Trophoblast cell (in vitro differentiated cells and primary cell): ENCODE results near the gene ECM2.

Experiments used
- DNase-seq, 2 donors: peaks; one replicate each; pipeline ENCODE4 v3.0.0-alpha.2; 2016
- H2AFZ ChIP-seq: 2 replicates; pipeline ENCODE4 v1.6.1; 2013; ENCODE audit warnings: low read length, moderate library complexity, mild to moderate bottlenecking; ENCODE audit not compliant: insufficient read depth, poor library complexity
- H2AK5ac ChIP-seq: 2 replicates; pipeline ENCODE4 v1.6.1; 2013; ENCODE audit warnings: mild to moderate bottlenecking, low read length
- H2BK120ac ChIP-seq: 2 replicates; pipeline ENCODE4 v1.6.1; 2013; ENCODE audit warnings: low read length, mild to moderate bottlenecking, moderate library complexity; ENCODE audit not compliant: insufficient read depth, poor library complexity
- H2BK12ac ChIP-seq: 2 replicates; pipeline ENCODE4 v1.6.1; 2013; ENCODE audit warnings: mild to moderate bottlenecking, low read length, moderate library complexity
- H2BK5ac ChIP-seq: 2 replicates; pipeline ENCODE4 v1.6.1; 2013; ENCODE audit warnings: low read length, low read depth, moderate library complexity, mild to moderate bottlenecking; ENCODE audit not compliant: poor library complexity
- H3K14ac ChIP-seq: 2 replicates; pipeline ENCODE4 v1.6.1; 2013; ENCODE audit warnings: mild to moderate bottlenecking, low read length
- H3K18ac ChIP-seq: 2 replicates; pipeline ENCODE4 v1.6.1; 2013; ENCODE audit warnings: mild to moderate bottlenecking, low read length
- H3K23ac ChIP-seq: 2 replicates; pipeline ENCODE4 v1.6.1; 2013; ENCODE audit warnings: low read length
- H3K27ac ChIP-seq: 2 replicates; pipeline ENCODE4 v1.5.1; 2013; ENCODE audit warnings: low read depth, mild to moderate bottlenecking, inconsistent platforms, low read length, moderate library complexity
- H3K27me3 ChIP-seq: 2 replicates; pipeline ENCODE4 v1.6.1; 2013; ENCODE audit warnings: inconsistent platforms, mild to moderate bottlenecking, low read length, moderate library complexity; ENCODE audit not compliant: insufficient read depth
- H3K36me3 ChIP-seq, 2 experiments: 1 replicate in 1 of 2; 2 replicates in 1 of 2; pipeline ENCODE4 v1.6.1; 2013; ENCODE audit warnings: low read length in 2 of 2, mild to moderate bottlenecking in 2 of 2, moderate library complexity in 1 of 2; ENCODE audit not compliant: insufficient read depth in 2 of 2, control insufficient read depth in 1 of 2
- H3K4ac ChIP-seq: 2 replicates; pipeline ENCODE4 v1.6.1; 2013; ENCODE audit warnings: low read depth, mild to moderate bottlenecking, low read length, moderate library complexity
- H3K4me1 ChIP-seq, 2 experiments: 1 replicate in 1 of 2; 2 replicates in 1 of 2; pipeline ENCODE4 v1.6.1; 2013; ENCODE audit warnings: low read length in 2 of 2, mild to moderate bottlenecking in 2 of 2, moderate library complexity in 1 of 2; ENCODE audit not compliant: insufficient read depth in 2 of 2, control insufficient read depth in 1 of 2
- H3K4me2 ChIP-seq: 2 replicates; pipeline ENCODE4 v1.6.1; 2013; ENCODE audit warnings: inconsistent platforms, mild to moderate bottlenecking, low read length, moderate library complexity
- H3K4me3 ChIP-seq: 2 replicates; pipeline ENCODE4 v1.5.1; 2013; ENCODE audit warnings: mild to moderate bottlenecking, low read depth, low read length, inconsistent platforms
- H3K79me1 ChIP-seq: one replicate; pipeline ENCODE4 v1.6.1; 2013; ENCODE audit warnings: low read length
- H3K79me2 ChIP-seq: 2 replicates; pipeline ENCODE4 v1.6.1; 2013; ENCODE audit warnings: low read length, mild to moderate bottlenecking; ENCODE audit not compliant: control insufficient read depth, insufficient read depth, poor library complexity
- H3K9ac ChIP-seq: 2 replicates; pipeline ENCODE4 v1.6.1; 2013; ENCODE audit warnings: mild to moderate bottlenecking, low read length
- H3K9me3 ChIP-seq: 2 replicates; pipeline ENCODE4 v1.6.1; 2013; ENCODE audit warnings: low read depth, mild to moderate bottlenecking, control low read depth, inconsistent platforms, low read length; ENCODE audit not compliant: insufficient read depth
- H4K12ac ChIP-seq: 2 replicates; pipeline ENCODE4 v1.6.1; 2013; ENCODE audit warnings: low read depth, mild to moderate bottlenecking, low read length, moderate library complexity
- H4K8ac ChIP-seq: 2 replicates; pipeline ENCODE4 v1.6.1; 2013; ENCODE audit warnings: low read depth, mild to moderate bottlenecking, low read length, moderate library complexity
- H4K91ac ChIP-seq: one replicate; pipeline ENCODE4 v1.6.1; 2013; ENCODE audit warnings: low read depth, mild to moderate bottlenecking, low read length, moderate library complexity
- WGBS: extraction: QIAGEN DNeasy Blood & Tissue Kit; methylation state at CpG from one replicate; pipeline ENCODE4 v1.1.7; 2013; ENCODE audit warnings: missing lambda C conversion rate; ENCODE audit not compliant: insufficient read length, insufficient coverage; ENCODE audit errors: extremely low coverage; 5-methylcytosine and 5-hydroxymethylcytosine counted together

Gene ECM2

DNA sequence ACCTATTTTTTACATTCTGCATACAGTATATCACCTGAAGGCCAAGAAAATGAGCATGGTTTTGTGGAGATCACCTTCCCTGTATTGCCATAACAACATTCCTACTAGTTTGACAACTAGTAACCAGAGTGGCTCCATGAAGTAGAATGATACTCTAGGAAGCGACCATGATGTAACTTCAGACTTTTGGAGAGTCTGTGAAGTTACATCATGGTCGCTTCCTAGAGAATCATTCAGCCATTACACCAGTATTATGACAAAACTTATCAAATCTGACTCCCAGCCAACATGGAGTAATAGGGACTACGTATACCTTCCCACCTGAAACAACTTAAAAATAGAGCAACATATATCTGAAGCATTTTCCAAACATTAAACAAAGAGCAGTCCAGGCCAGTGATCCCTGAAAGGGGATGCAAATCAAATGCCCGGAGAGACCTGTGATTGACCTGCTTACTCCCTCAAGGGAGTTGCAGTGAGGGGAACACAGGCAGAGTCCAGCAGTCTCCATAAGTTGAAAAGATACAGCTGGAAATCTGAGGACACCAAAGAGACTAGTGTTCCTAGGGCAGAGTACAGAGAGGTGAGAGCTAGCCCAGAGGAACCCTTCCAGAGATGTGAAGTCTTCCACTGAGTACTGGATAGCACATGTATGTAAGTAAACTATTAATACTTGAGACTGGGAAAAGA lies 7.8 kb downstream of the ECM2 start:
- Histone ChIP-seq H3K18ac (no peak overlapping the region), H3K27me3 (no peaks in the 10 kb centered on the region), H4K12ac (no peak overlapping the region), H3K9me3 (no peaks in the 10 kb centered on the region), H3K27ac (no peak overlapping the region), H3K4me2 (no peak overlapping the region), H3K4ac (no peak overlapping the region), H3K79me2 (no peaks in the 10 kb centered on the region), H3K4me1 (no peaks in the 10 kb centered on the region), H3K9ac (no peak overlapping the region), H4K8ac (no peak overlapping the region), H2AK5ac (no peak overlapping the region), H3K23ac (no peak overlapping the region), H2BK12ac (no peak overlapping the region), H3K79me1 (no peaks in the 10 kb centered on the region), H2BK5ac (no peak overlapping the region), H4K91ac (no peak overlapping the region), H2BK120ac (no peak overlapping the region), H3K14ac (no peak overlapping the region), H3K4me3 (no peak overlapping the region), H2AFZ (no peak overlapping the region), H3K36me3 (no peaks in the 10 kb centered on the region)
- DNase-seq: no peak
- no CpG with 5 or more reads among the region's 4 CpGs for WGBS

- WGBS: no CpG with 5 or more reads among the region's 2 CpGs
- H3K9ac ChIP-seq: no peak overlapping the region
- no peak overlapping the region for H2AK5ac ChIP-seq
- no peaks in the 10 kb centered on the region for H3K27me3 ChIP-seq
- H3K4me1 ChIP-seq: no peaks in the 10 kb centered on the region
- H3K18ac ChIP-seq: no peak overlapping the region
- H2BK120ac ChIP-seq: no peak overlapping the region
- H3K79me1 ChIP-seq: no peaks in the 10 kb centered on the region
- no peak overlapping the region for H3K14ac ChIP-seq
- no peak overlapping the region for H3K23ac ChIP-seq
- H3K9me3 ChIP-seq: no peaks in the 10 kb centered on the region
- no peak overlapping the region for H4K91ac ChIP-seq
- no peak overlapping the region for H2BK5ac ChIP-seq
- H4K12ac ChIP-seq: no peak overlapping the region
- DNase-seq: no peak
- H3K4me3 ChIP-seq: no peak overlapping the region
- no peak overlapping the region for H3K4ac ChIP-seq
- H2BK12ac ChIP-seq: no peak overlapping the region
- H3K27ac ChIP-seq: no peak overlapping the region
- no peak overlapping the region for H4K8ac ChIP-seq
- H3K79me2 ChIP-seq: no peaks in the 10 kb centered on the region
- H3K36me3 ChIP-seq: no peaks in the 10 kb centered on the region
- H2AFZ ChIP-seq: no peak overlapping the region
- no peak overlapping the region for H3K4me2 ChIP-seq
These were observed 8.4 kb downstream of the ECM2 start for GRCh38 chr9:92527291-92527828.

DNA sequence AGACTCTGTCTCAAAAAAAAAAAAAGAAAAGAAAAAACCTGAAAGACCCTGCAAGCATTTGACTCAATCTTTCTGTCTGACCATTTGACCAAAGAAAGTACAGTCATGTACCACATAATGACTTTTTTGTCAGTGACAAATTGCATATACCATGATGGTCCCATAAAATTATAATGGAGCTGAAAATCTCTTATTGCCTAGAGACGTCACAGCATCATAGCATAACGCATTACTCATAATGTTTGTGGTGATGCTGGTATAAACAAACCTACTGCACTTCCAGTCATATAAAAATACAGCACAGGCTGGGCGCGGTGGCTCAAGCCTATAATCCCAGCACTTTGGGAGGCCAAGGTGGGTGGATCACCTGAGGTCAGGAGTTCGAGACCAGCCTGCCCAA lies 10.5 kb downstream of the ECM2 start:
- H2AK5ac ChIP-seq: no peak overlapping the region
- no peak overlapping the region for H3K9ac ChIP-seq
- no peaks in the 10 kb centered on the region for H3K9me3 ChIP-seq
- no peak overlapping the region for H4K8ac ChIP-seq
- no peaks in the 10 kb centered on the region for H3K36me3 ChIP-seq
- no peak overlapping the region for H3K27ac ChIP-seq
- H3K14ac ChIP-seq: no peak overlapping the region
- no peak overlapping the region for H2BK5ac ChIP-seq
- H3K23ac ChIP-seq: no peak overlapping the region
- DNase-seq: peak; percentile 79 to 88
- no peaks in the 10 kb centered on the region for H3K27me3 ChIP-seq
- H3K4me2 ChIP-seq: no peak overlapping the region
- no peak overlapping the region for H2BK120ac ChIP-seq
- H3K79me1 ChIP-seq: no peaks in the 10 kb centered on the region
- no peak overlapping the region for H3K4ac ChIP-seq
- no peak overlapping the region for H2BK12ac ChIP-seq
- H4K12ac ChIP-seq: no peak overlapping the region
- H2AFZ ChIP-seq: no peak overlapping the region
- H3K18ac ChIP-seq: no peak overlapping the region
- H3K4me3 ChIP-seq: no peak overlapping the region
- no peaks in the 10 kb centered on the region for H3K4me1 ChIP-seq
- no peak overlapping the region for H4K91ac ChIP-seq
- no peaks in the 10 kb centered on the region for H3K79me2 ChIP-seq
- no CpG with 5 or more reads among the region's 5 CpGs for WGBS

DNA sequence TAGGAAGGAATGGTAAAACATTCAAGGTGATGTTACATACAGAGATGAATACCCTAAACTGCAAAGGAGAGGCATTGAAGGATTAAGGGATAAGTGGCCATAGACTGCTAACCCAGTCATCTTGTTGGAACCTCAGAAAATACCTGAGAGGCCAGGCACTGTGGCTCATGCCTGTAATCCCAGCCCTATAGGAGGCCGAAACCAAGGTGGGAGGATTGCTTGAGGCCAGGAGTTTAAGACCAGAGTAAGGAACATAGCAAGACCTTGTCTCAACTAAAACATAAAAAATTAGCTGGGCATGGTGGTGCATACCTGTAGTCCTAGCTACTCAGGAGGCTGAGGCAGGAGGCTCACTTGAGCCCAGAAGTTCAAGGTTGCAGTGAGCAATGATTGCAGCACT lies 10.9 kb downstream of the ECM2 start:
- no peaks in the 10 kb centered on the region for H3K36me3 ChIP-seq
- no peak overlapping the region for H3K23ac ChIP-seq
- no peak overlapping the region for H4K12ac ChIP-seq
- H3K4me3 ChIP-seq: no peak overlapping the region
- no peak overlapping the region for H3K4me2 ChIP-seq
- no peak overlapping the region for H4K8ac ChIP-seq
- H3K79me2 ChIP-seq: no peaks in the 10 kb centered on the region
- DNase-seq: peak; percentile 77 to 85
- H3K14ac ChIP-seq: no peak overlapping the region
- H3K79me1 ChIP-seq: no peaks in the 10 kb centered on the region
- H2BK5ac ChIP-seq: no peak overlapping the region
- WGBS: no CpG with 5 or more reads among the region's 1 CpG
- no peak overlapping the region for H2AFZ ChIP-seq
- H2BK120ac ChIP-seq: no peak overlapping the region
- no peak overlapping the region for H3K9ac ChIP-seq
- no peak overlapping the region for H2AK5ac ChIP-seq
- no peaks in the 10 kb centered on the region for H3K27me3 ChIP-seq
- no peaks in the 10 kb centered on the region for H3K9me3 ChIP-seq
- H2BK12ac ChIP-seq: no peak overlapping the region
- no peak overlapping the region for H3K27ac ChIP-seq
- H3K18ac ChIP-seq: no peak overlapping the region
- H3K4me1 ChIP-seq: no peaks in the 10 kb centered on the region
- H3K4ac ChIP-seq: no peak overlapping the region
- no peak overlapping the region for H4K91ac ChIP-seq
